Lower leg skin (tissue), 4 donors: ENCODE data around the gene NELFCD. TPM values are rescaled to one million over a fixed set of nuclear protein-coding genes. Genes with fewer than 3 reads are reported as not detected.

Source experiments
- DNase-seq, 2 donors: peaks; one replicate each; pipeline ENCODE4 v3.0.0-alpha.2; 2019; ENCODE audit warnings: low spot score in 2 of 2
- H3K4me3 ChIP-seq: fragments of 200-600 bp; sonication (generic); 2 replicates; pipeline ENCODE4 v1.5.1; 2017; ENCODE audit warnings: mild to moderate bottlenecking, low read depth; ENCODE audit not compliant: poor library complexity, severe bottlenecking
- POLR2A ChIP-seq, 2 donors: fragments of 450-650 bp; IDR thresholded peaks; one replicate each; pipeline ENCODE4 v1.6.1; 2016 to 2017; ENCODE audit warnings: antibody characterized with exemption in 2 of 2, mild to moderate bottlenecking in 1 of 2, moderate library complexity in 1 of 2
- WGBS, 2 donors: methylation state at CpG; one replicate each; pipeline ENCODE4 v1.1.5; 2018; 5-methylcytosine and 5-hydroxymethylcytosine counted together
- intact Hi-C: fragments of 100-400 bp; cut with DNase I; formaldehyde crosslinking; loops from one replicate; pipeline ENCODE4 v1.15.0; 2023; ENCODE audit warnings: low total_unique reads
- total RNA-seq, 4 donors: library from RNA; depleted of rRNA; stranded (reverse); fragments of >200 nt; gene quantifications; one replicate each; pipeline ENCODE4 v1.1.0, GENCODE V29; 2016
- TF ChIP-seq, protein P1 (sequence below), 3 donors: fragments of 450-650 bp; IDR thresholded peaks; one replicate each; pipeline ENCODE4 v1.5.1; 2016; ENCODE audit warnings: antibody characterized with exemption in 3 of 3, mild to moderate bottlenecking in 3 of 3, moderate library complexity in 2 of 3

The NELFCD gene
- total RNA-seq, 4 donors from 2014 or later = 36.9 to 53.8 (median 44.6) TPM

DNA sequence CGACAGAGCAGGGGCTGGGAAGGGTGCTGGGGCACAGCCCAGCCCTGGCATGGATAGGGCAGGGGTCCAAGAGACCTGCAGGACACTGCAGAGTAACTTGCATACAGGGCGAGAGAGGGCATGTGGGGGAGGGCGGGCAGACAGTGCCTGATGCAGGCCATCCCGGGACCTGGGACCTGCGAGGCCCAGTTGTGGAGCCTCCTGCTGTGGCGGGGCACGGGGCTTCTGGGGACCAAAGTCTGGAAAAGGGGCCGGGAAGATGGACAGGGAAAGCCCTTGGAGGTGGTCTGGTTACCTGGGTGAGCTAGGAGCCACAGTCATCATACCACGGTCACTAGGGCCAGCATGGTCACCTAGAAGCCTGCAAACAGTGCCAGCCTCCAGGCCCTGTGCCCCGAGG lies 37.8 kb downstream of the NELFCD start:
- intact Hi-C loops = no loop called here
- WGBS, 2 donors = 91 to 92% methylated on average over 10 of the region's 10 CpGs
- no peak for DNase-seq
- no peak overlapping the region for H3K4me3 ChIP-seq
- TF ChIP-seq, protein P1, sequence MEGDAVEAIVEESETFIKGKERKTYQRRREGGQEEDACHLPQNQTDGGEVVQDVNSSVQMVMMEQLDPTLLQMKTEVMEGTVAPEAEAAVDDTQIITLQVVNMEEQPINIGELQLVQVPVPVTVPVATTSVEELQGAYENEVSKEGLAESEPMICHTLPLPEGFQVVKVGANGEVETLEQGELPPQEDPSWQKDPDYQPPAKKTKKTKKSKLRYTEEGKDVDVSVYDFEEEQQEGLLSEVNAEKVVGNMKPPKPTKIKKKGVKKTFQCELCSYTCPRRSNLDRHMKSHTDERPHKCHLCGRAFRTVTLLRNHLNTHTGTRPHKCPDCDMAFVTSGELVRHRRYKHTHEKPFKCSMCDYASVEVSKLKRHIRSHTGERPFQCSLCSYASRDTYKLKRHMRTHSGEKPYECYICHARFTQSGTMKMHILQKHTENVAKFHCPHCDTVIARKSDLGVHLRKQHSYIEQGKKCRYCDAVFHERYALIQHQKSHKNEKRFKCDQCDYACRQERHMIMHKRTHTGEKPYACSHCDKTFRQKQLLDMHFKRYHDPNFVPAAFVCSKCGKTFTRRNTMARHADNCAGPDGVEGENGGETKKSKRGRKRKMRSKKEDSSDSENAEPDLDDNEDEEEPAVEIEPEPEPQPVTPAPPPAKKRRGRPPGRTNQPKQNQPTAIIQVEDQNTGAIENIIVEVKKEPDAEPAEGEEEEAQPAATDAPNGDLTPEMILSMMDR (IDR thresholded peaks at IDR 0.05) = no peak
- TF ChIP-seq POLR2A (IDR thresholded peaks at IDR 0.05) = no peak

DNA sequence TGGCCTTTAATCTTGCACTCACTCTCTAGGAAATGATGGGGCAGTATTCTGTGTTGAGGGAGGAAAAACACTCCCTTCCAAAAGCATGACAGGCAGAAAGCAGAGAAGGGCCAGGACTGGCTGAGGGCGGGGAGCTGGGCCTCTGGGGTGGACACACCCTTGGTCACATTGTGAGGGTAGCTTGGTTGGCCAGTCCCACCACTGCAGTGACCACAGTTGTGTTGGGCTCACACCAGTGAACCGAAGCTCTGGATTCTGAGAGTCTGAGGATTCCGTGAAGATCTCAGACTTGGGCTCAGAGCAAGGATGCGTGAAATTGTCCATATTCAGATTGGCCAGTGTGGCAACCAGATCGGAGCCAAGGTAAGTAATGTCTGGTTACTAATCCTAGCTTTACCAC lies 38.2 kb downstream of the NELFCD start, which contains the start of gene TUBB1:
Gene TUBB1 (plus strand): TSS at position 213 of the 400 bp plus-strand sequence. CDS start 94 bp downstream, at position 307.
- no peak for TF ChIP-seq POLR2A (IDR thresholded peaks at IDR 0.05)
- TF ChIP-seq, protein P1 (IDR thresholded peaks at IDR 0.05) = no peak
- WGBS, 2 donors = 86 to 87% methylated on average over 5 of the region's 5 CpGs
- DNase-seq = no peak
- intact Hi-C loops = no loop called here
- no peak within 1 kb of the TSS for H3K4me3 ChIP-seq

DNA sequence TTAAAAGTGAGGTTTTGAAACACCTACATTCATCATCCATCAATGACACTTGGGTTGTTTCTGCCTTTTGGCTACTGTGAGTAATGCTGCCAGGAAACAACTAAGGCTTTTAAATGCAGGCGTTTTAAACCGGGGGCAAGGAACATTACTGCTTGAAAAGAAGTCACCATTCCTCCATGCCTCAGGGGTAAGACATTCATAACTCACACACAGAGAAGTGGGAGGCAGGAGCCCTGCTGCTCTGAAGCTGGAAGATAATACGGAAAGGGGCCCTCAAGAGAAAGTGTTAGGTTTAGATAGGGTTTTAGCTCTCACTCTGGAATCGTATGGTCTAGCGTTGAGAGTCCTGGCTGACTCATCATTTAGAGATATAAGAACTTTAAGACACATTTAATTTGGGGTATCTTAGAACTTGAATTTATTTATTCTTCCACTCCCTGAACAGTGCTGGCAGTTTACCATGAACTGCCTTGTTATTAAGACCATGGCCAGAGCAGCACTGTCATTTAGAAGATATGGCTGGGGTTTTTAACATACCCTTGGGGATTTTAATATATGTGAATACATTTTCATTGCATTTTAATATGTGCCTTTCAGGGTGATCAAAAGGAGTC lies 40.0 kb downstream of the NELFCD start:
- 50 to 53% methylated on average over 5 of the region's 5 CpGs for WGBS, 2 donors
- TF ChIP-seq, protein P1 (IDR thresholded peaks at IDR 0.05) = no peak
- no peak for TF ChIP-seq POLR2A (IDR thresholded peaks at IDR 0.05)
- H3K4me3 ChIP-seq = no peak overlapping the region
- no peak for DNase-seq
- intact Hi-C loops = no loop called here

DNA sequence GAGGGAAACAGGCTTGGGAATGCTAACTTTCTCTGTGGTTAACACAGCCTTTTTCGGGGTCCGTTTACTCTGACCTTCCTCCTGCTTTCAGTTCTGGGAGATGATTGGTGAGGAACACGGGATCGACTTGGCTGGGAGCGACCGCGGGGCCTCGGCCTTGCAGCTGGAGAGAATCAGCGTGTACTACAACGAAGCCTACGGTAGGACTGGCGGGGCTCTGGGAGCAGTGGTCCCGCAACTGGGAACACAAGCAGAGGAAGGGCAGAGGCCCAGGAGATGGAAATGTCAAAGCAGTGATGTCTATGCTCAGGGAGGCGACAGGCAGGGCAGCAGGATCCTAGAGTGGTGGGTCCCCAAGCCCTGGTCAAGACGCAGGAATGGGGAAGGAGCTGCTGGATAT lies 41.7 kb downstream of the NELFCD start:
- intact Hi-C loops = no loop called here
- TF ChIP-seq, protein P1 (IDR thresholded peaks at IDR 0.05) = no peak
- no peak for TF ChIP-seq POLR2A (IDR thresholded peaks at IDR 0.05)
- H3K4me3 ChIP-seq = no peak overlapping the region
- WGBS, 2 donors = 91 to 94% methylated on average over 15 of the region's 15 CpGs
- DNase-seq = no peak

DNA sequence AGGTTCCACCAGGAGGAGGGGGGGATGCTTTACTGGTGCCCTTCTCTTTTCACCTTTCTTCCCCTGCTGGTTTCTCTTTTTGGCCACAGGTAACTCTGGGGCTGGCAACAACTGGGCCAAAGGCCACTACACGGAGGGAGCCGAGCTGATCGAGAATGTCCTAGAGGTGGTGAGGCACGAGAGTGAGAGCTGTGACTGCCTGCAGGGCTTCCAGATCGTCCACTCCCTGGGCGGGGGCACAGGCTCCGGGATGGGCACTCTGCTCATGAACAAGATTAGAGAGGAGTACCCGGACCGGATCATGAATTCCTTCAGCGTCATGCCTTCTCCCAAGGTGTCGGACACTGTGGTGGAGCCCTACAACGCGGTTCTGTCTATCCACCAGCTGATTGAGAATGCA lies 42.6 kb downstream of the NELFCD start:
- intact Hi-C loops = no loop called here
- TF ChIP-seq, protein P1 (IDR thresholded peaks at IDR 0.05) = no peak
- no peak for TF ChIP-seq POLR2A (IDR thresholded peaks at IDR 0.05)
- no peak for DNase-seq
- H3K4me3 ChIP-seq = no peak overlapping the region
- WGBS, 2 donors = 87 to 96% methylated on average over 13 of the region's 13 CpGs

DNA sequence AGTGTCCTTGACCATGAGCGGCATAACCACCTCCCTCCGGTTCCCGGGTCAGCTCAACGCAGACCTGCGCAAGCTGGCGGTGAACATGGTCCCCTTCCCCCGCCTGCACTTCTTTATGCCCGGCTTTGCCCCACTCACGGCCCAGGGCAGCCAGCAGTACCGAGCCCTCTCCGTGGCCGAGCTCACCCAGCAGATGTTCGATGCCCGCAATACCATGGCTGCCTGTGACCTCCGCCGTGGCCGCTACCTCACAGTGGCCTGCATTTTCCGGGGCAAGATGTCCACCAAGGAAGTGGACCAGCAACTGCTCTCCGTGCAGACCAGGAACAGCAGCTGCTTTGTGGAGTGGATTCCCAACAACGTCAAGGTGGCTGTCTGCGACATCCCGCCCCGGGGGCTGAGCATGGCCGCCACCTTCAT lies 43.1 kb downstream of the NELFCD start:
- intact Hi-C loops = no loop called here
- no peak for TF ChIP-seq POLR2A (IDR thresholded peaks at IDR 0.05)
- TF ChIP-seq, protein P1 (IDR thresholded peaks at IDR 0.05) = no peak
- no peak for DNase-seq
- WGBS, 2 donors = 91 to 94% methylated on average over 24 of the region's 24 CpGs
- H3K4me3 ChIP-seq = no peak overlapping the region
